Measurements from ENCODE around the gene PLBD2. TPM values are rescaled to one million over a fixed set of nuclear protein-coding genes. Genes with fewer than 3 reads are reported as not detected.

Gene PLBD2
- total RNA-seq, 2 experiments from 2014 or later, result 3.4 to 14.4 TPM

GRCh38 chr12:113396200-113396599, 37.8 kb downstream of the PLBD2 start:
- no peaks in the 10 kb centered on the region for H3K9me2 ChIP-seq (ENCODE audit: insufficient read depth, low read length)
- H3K4me2 ChIP-seq (ENCODE audit: low read length), result no peak overlapping the region
- no peak for TF ChIP-seq EZH2phosphoT487 (IDR thresholded peaks at IDR 0.05; ENCODE audit: borderline replicate concordance, low read depth, low read length)
- no peak for TF ChIP-seq CTCF (conservative IDR thresholded peaks at IDR 0.05; ENCODE audit: low read length)
- H2AFZ ChIP-seq (ENCODE audit: low read length), result no peak overlapping the region
- no peak overlapping the region for H3K4me3 ChIP-seq (ENCODE audit: low read depth, low read length, poor library complexity, severe bottlenecking)
- no peaks in the 10 kb centered on the region for H3K36me3 ChIP-seq (ENCODE audit: insufficient read depth, low read length)
- no peaks in the 10 kb centered on the region for H4K20me1 ChIP-seq (ENCODE audit: insufficient read depth, low read length)
- ChIA-PET POLR2A (no interaction called here), CTCF (ENCODE audit: unreplicated experiment) (no interaction called here)
- peaks cover 5% of the 10 kb centered on the region for H3K4me1 ChIP-seq (ENCODE audit: insufficient read depth, low read length, poor library complexity, severe bottlenecking)
- H3K79me2 ChIP-seq (ENCODE audit: insufficient read depth, low read depth, low read length), result no peaks in the 10 kb centered on the region
- intact Hi-C loops (cut with micrococcal nuclease; ENCODE audit: unreplicated experiment), result no loop called here
- BruUV-seq (replicated peaks), result no TSS peak
- no peaks in the 10 kb centered on the region for H3K9me3 ChIP-seq (ENCODE audit: low read length)
- no peak overlapping the region for H3K27ac ChIP-seq (ENCODE audit: low read depth, low read length, poor library complexity, severe bottlenecking)
- DNase-seq (ENCODE audit: low spot score), result no peak

- CTCF ChIA-PET (ENCODE audit: unreplicated experiment), result no interaction called here
- intact Hi-C loops (cut with micrococcal nuclease; ENCODE audit: unreplicated experiment), result no loop called here
- H3K4me3 ChIP-seq (ENCODE audit: low read depth, low read length, poor library complexity, severe bottlenecking), result no peak overlapping the region
- TF ChIP-seq CTCF (conservative IDR thresholded peaks at IDR 0.05; ENCODE audit: low read length) (no peak), EZH2phosphoT487 (IDR thresholded peaks at IDR 0.05; ENCODE audit: borderline replicate concordance, low read depth, low read length) (no peak)
- peaks cover 5% of the 10 kb centered on the region for H3K4me1 ChIP-seq (ENCODE audit: insufficient read depth, low read length, poor library complexity, severe bottlenecking)
- H4K20me1 ChIP-seq (ENCODE audit: insufficient read depth, low read length), result no peaks in the 10 kb centered on the region
- H3K9me3 ChIP-seq (ENCODE audit: low read length), result no peaks in the 10 kb centered on the region
- POLR2A ChIA-PET, result interaction anchor here (0.5 to 0.9 kb wide), 2 partner anchors 9 to 235 kb away, joined by 3 to 4 read pairs; no protein-coding TSS in a partner anchor
- H3K79me2 ChIP-seq (ENCODE audit: insufficient read depth, low read depth, low read length), result no peaks in the 10 kb centered on the region
- no peak overlapping the region for H2AFZ ChIP-seq (ENCODE audit: low read length)
- H3K27ac ChIP-seq (ENCODE audit: low read depth, low read length, poor library complexity, severe bottlenecking), result no peak overlapping the region
- H3K9me2 ChIP-seq (ENCODE audit: insufficient read depth, low read length), result no peaks in the 10 kb centered on the region
- no peak overlapping the region for H3K4me2 ChIP-seq (ENCODE audit: low read length)
- no TSS peak for BruUV-seq (replicated peaks)
- no peaks in the 10 kb centered on the region for H3K36me3 ChIP-seq (ENCODE audit: insufficient read depth, low read length)
- DNase-seq (ENCODE audit: low spot score), result no peak
Observed at GRCh38 chr12:113396828-113397496, 38.6 kb downstream of the PLBD2 start.

GRCh38 chr12:113397497-113398197, 39.3 kb downstream of the PLBD2 start:
- Histone ChIP-seq H3K4me3 (ENCODE audit: low read depth, low read length, poor library complexity, severe bottlenecking) (no peak overlapping the region), H3K79me2 (ENCODE audit: insufficient read depth, low read depth, low read length) (no peaks in the 10 kb centered on the region), H2AFZ (ENCODE audit: low read length) (no peak overlapping the region), H3K36me3 (ENCODE audit: insufficient read depth, low read length) (no peaks in the 10 kb centered on the region), H4K20me1 (ENCODE audit: insufficient read depth, low read length) (no peaks in the 10 kb centered on the region), H3K27ac (ENCODE audit: low read depth, low read length, poor library complexity, severe bottlenecking) (no peak overlapping the region), H3K4me2 (ENCODE audit: low read length) (no peak overlapping the region), H3K4me1 (ENCODE audit: insufficient read depth, low read length, poor library complexity, severe bottlenecking) (peaks cover 5% of the 10 kb centered on the region), H3K9me2 (ENCODE audit: insufficient read depth, low read length) (no peaks in the 10 kb centered on the region), H3K9me3 (ENCODE audit: low read length) (no peaks in the 10 kb centered on the region)
- BruUV-seq (replicated peaks), result no TSS peak
- CTCF ChIA-PET (ENCODE audit: unreplicated experiment), result no interaction called here
- intact Hi-C loops (cut with micrococcal nuclease; ENCODE audit: unreplicated experiment), result no loop called here
- POLR2A ChIA-PET, result interaction anchor here (0.5 to 0.9 kb wide), 3 partner anchors 8 to 235 kb away, joined by 3 to 4 read pairs (median 4); no protein-coding TSS in a partner anchor
- TF ChIP-seq CTCF (conservative IDR thresholded peaks at IDR 0.05; ENCODE audit: low read length) (no peak), EZH2phosphoT487 (IDR thresholded peaks at IDR 0.05; ENCODE audit: borderline replicate concordance, low read depth, low read length) (no peak)
- DNase-seq (ENCODE audit: low spot score), result no peak

Measured in OCI-LY7 (cell line).